HG02763 (cell line): ENCODE data around the gene MRPS18B.
"Not testable (repeated sequence)": the region's sequence is repeated elsewhere in the genome, so short reads cannot be mapped to it uniquely, and the experiment has no call there.

Experiments used
- ATAC-seq: cut with Tn5 transposase; IDR thresholded peaks from one replicate; pipeline ENCODE4 v1.9.1; 2021; ENCODE audit warnings: mild to moderate bottlenecking, moderate library complexity; ENCODE audit not compliant: unreplicated experiment

The MRPS18B gene

DNA sequence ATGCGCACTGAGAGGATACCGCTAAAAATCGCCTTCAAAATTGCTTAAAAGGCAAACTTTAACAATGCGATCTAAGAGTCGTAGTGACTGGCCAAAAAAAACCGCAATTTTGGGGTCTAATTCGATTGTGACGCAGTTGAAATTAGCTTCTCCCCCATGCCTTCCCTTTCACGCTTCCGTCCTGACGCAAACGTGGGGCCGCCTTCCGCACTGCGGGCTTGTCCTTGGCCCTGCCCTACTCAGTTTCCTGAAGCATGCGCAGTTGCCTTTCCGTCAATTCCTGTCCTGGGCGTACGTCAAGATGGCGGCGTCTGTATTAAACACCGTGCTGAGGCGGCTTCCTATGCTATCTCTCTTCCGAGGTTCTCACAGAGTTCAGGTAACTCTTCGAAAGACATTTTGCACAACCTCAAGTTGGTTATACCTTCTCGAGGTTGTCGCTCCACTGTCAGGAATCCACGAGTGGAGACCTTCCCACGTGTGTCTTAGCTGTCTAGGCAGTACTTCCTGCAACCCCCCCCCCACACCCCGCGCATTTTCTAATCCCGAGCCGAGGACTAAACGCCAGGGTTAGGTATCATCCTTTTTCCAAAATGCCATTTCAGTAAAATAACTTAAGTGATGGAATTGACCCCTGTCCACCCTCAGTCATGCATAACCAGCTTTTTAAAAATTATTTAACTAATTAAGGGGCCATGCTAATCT is at the start of gene MRPS18B:
MRPS18B (plus strand) TSS at position 276 of the 705 bp plus-strand sequence; CDS start at position 302, 26 bp downstream.
- ATAC-seq: peak; percentile 72

DNA sequence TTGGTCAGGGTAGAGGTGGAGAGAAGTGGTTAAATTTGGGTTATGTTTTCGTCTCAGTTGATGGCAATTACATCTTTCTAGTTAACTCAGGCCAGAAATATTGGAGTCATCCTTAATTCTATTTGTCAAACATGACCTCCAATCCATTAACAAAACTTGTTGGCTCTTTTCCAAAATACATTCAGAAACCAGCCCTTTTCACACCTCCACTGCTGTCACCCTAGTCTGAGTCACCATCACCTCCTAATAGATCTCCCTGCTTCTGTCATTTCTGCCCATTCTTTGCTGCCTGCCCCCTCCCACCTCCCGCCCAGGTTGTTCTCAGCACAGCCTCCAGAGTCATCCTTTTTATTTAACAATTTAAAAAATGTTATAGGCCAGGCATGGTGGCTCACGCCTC is 49.4 kb upstream of the MRPS18B start:
- ATAC-seq: no peak

DNA sequence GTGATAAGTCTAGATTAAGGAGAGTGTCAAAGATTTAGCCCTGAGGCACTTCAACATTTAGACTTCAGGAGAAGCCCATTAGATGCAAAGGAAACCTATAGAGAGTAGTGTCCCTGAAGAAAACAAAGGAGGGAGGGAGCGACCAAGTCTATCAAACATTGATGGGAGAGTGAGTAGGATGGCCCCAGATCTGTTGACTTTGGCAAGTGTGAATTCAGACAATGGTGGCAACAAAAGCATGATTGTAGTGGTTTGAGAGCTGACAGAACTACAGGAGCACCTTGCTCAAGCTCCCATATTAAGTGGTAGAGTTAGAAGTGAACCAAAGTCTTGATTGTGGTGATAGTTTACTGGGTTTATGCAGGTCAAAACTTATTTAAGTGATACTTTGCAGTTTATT is 47.4 kb upstream of the MRPS18B start:
- no peak for ATAC-seq

DNA sequence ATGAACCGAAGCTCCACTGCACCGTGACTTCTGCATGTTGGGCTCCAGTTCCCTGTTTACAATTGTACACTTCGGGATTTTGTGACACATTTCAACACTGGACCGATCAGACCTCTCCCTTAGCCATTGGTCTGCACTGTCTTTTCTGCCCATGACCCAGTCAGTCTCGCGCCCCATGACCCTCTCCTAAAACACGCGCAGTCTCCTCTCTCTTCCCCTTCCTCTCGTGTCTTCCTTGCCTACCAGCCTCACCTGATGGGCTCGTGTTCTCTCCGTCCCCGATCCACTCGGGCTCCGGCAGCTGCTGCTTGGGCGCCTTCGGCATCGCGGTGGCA is 46.9 kb upstream of the MRPS18B start:
- ATAC-seq: peak; percentile 10

DNA sequence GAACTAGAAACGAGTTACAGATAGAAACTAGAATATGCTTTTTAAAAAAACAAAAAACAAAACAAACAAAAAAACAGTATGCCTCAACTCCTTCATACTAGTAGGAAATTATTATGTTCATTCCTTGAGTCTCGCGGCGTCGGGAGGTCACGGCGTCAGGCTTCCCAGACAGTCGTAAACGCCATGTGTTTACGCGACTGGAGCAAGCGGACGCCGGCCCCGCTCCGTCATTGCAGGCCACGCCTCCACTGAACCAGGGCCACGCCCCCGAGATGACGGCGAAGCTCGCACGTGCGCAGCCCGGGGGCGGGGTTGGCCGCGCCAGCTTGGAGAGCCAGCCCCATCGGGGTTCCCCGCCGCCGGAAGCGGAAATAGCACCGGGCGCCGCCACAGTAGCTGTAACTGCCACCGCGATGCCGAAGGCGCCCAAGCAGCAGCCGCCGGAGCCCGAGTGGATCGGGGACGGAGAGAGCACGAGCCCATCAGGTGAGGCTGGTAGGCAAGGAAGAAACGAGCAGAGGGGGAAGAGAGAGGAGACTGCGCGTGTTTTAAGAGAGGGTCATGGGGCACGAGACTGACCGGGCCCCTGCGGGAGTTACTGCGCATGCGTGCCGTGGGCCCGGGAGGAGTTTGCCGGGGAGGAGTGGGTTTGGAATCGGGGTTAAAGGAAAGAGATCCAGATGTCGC is 46.4 kb upstream of the MRPS18B start, which contains the start of gene ABCF1:
ABCF1 (plus strand) TSS at position 368 of the 687 bp plus-strand sequence; CDS start at position 414, 46 bp downstream.
- ATAC-seq: peak; percentile 94

DNA sequence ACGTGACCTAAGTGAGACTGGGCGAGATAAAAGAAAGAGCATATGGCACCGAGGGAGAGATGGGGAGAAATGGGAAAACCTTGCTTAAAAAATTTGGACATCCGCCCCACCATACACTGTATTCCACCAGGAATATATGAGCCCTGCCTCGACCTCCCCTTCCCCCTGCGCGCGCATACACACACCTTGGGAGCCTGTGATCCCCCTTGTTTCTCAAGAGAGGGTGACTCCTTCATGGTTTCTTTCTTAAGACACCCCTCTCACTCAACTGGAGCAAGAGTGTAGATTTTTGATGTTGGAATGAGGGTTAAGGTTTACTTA is 45.9 kb upstream of the MRPS18B start:
- no peak for ATAC-seq

DNA sequence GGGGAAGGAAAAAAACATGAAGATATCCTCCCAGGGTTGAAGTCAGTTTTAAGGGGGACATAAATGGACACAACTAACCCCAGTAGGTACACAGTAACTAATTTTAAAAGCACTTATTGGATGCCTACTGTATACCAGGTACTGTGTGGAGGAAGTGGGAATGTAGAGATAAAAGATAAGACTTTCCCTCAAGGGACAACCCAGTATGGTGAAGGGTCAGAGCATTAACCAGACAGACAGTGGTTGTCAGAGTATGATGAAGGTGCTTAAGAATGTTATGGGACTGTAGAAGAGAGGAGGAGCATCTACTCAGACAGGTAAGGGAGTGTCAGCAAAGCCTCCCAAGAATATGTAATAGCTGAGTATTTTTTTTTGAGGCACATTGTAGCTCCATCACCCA is 45.5 kb upstream of the MRPS18B start:
- ATAC-seq: no peak

DNA sequence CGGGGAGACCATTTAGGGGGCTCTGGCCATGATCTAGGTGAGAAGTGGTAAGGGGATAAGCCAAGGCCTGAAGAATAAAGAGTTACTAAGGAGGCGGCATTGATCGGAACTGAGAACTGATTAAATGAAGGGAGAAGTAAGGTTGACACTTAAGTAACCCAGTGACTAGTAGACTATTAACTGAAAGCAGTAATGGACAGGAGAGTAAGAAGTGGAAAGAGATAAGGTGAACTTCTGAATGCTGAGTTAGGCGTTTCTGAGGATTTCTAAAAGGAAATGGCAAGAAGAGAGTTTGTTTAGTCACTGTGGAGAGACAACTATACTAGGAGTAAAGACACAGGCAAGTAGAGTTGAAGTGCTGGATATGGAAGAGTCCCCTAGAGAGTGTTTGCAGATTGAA is 44.5 kb upstream of the MRPS18B start:
- ATAC-seq: no peak

DNA sequence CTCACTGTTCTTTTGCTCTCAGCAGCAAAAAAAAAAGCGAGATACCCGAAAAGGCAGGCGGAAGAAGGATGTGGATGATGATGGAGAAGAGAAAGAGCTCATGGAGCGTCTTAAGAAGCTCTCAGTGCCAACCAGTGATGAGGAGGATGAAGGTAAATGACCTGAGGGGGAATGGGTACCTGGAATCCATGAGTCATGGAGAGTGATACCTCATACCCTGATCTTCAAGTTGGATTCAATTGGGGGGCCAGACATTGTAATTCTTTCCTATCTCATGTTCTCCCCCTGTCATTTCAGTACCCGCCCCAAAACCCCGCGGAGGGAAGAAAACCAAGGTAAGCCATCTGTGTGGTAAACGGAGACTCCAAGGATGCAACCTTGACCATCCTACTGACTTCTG is 39.6 kb upstream of the MRPS18B start:
- no peak for ATAC-seq

DNA sequence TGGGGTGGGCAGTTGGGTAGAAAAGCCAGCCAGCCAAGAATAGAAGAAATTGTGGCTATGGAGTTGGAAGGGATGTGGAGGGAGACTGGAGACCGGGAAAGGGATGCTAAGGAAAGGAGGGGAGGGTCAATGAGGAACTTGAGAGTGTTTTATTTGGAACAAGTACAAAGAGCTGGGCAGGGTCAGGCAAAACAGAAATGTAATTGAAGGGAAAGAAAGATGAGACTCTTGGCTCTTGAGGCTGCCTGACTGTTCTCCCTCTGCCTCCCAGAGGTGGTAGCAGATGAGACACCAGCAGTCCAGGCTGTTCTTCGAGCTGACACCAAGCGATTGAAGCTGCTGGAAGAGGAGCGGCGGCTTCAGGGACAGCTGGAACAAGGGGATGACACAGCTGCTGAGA is 33.7 kb upstream of the MRPS18B start:
- ATAC-seq: no peak

DNA sequence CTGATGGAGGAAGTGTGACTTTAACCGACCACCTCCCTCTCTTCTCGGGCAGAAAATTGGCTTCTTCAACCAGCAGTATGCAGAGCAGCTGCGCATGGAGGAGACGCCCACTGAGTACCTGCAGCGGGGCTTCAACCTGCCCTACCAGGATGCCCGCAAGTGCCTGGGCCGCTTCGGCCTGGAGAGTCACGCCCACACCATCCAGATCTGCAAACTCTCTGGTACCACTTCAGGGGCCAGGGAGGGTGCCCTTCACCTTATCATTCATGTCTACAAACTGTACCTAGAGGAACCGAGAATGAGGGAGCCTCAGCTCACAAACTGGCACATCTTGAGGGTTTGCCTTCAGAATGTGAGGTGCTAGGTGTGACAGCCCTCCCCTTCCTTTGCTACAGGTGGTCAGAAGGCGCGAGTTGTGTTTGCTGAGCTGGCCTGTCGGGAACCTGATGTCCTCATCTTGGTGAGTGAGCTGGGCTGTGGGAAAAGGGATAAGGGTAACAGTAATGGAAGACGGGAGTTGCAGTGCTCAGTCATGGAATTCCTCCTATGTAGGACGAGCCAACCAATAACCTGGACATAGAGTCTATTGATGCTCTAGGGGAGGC is 27.8 kb upstream of the MRPS18B start:
- ATAC-seq: no peak

DNA sequence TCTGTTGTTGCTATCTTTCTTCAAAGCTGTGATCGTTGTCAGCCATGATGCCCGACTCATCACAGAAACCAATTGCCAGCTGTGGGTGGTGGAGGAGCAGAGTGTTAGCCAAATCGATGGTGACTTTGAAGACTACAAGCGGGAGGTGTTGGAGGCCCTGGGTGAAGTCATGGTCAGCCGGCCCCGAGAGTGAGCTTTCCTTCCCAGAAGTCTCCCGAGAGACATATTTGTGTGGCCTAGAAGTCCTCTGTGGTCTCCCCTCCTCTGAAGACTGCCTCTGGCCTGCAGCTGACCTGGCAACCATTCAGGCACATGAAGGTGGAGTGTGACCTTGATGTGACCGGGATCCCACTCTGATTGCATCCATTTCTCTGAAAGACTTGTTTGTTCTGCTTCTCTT is 27.1 kb upstream of the MRPS18B start:
- no peak for ATAC-seq

DNA sequence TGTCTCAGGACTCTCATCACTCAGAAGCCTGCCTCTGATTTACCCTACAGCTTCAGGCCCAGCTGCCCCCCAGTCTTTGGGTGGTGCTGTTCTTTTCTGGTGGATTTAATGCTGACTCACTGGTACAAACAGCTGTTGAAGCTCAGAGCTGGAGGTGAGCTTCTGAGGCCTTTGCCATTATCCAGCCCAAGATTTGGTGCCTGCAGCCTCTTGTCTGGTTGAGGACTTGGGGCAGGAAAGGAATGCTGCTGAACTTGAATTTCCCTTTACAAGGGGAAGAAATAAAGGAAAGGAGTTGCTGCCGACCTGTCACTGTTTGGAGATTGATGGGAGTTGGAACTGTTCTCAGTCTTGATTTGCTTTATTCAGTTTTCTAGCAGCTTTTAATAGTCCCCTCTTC is 26.6 kb upstream of the MRPS18B start:
- ATAC-seq: no peak

DNA sequence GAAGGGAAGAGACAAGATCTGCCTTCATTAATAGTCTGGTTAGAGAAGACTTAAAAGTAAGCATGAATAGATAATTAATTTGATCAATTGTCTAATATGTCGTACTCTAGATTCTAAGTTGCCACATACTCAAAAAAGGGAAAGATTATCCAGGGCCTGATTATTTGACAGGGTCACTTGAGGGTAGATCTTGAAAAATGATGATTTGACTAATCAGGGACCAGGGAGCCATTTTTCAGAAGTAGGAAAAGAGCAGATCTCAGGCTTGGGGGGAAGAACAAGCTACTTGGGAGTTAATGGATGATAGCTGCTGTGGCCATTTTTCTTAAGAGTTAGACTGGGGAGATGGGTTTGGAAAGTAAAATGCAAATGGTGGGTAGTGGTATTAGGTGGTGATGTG is 25.4 kb upstream of the MRPS18B start:
- ATAC-seq: no peak

DNA sequence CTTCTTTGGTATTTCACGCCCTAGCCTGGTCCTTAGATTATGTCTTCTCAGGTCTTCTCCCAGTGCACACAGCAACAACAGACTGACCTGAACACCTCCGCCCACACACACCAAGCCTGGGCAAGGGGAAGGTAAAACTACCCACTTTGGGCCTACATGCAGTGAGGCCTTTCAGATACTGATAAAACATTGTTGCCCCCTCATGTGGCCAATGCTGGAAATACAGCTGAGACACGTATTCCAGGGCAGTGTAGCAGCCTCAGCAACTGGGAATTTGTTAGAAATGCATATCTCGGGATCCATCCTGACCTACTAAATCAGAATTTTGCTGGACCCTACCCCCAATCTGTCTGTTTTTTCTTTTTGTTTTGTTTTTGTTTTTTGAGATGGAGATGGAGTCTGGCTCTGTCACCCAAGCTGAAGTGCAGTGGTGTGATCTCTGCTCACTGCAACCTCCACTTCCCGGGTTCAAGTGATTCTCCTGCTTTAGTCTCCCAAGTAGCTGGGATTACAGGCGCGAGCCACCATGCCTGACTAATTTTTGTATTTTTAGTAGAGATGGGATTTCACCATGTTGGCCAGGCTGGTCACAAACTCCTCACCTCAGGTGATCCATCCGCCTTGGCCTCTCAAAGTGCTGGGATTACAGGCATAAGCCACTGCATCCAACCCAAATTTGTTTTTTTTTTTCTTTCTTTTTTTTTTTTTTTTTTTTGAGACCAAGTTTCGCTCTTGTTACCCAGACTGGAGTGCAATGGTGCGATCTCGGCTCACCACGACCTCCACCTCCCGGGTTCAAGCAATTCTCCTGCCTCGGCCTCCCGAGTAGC is 20.1 kb upstream of the MRPS18B start:
- ATAC-seq: not testable (repeated sequence)

DNA sequence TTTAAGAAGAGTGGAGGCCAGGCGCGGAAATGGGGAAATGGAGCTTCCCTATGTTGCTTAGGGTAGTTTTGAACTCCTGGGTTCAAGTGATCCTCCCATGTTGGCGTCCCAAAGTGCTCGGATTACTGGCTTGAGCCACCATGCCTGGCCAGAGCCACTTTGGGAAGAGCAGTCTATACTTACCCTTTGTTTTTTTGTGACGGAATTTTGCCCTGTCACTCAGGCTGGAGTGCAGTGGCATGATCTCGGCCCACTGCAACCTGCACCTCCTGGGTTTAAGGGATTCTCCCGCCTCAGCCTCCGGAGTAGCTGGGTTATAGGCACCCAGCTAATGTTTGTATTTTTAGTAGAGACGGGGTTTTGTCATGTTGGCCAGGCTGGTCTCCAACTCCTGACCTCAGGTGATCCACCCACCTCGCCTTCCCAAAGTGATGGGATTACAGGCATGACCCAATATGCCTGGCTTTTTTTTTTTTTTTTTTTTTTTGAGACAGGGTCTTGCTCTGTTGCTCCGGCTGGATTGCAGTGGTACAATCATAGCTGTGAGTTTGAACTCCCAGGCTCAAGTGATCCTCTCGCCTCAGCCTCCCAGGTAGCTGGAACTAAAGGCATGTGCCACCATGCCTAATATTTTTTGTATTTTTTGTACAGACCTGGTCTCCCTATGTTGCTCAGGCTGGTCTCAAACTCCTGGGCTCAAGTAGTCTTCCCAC is 18.6 kb upstream of the MRPS18B start:
- no peak for ATAC-seq

DNA sequence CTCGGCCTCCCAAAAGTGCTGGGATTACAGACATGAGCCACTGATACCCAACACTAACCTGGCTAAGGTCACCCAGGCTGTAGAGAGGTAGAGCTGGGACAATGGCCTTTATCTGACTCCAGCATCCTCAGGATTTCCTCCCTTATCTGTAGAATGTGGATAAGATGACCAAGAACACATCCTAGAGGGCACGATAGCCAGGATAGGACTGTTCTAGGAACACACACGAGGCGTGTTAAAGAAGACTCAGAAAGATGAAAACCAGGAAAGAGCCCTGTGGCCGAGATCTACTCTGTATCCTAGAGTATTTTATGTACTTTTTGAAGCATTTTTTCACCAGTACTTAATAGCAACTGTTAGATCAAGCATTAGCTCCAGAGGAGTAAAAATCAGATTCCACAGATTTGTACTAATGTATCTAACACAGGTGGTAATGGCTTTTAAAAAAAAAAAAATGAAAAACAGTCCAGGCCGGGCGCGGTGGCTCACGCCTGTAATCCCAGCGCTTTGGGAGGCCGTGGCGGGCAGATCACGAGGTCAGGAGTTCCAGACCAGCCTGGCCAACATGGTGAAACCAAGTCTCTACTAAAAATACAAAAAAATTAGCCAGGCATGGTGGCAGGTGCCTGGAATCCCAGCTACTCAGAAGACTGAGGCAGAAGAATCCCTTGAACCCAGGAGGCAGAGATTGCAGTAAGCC is 17.9 kb upstream of the MRPS18B start:
- no peak for ATAC-seq

DNA sequence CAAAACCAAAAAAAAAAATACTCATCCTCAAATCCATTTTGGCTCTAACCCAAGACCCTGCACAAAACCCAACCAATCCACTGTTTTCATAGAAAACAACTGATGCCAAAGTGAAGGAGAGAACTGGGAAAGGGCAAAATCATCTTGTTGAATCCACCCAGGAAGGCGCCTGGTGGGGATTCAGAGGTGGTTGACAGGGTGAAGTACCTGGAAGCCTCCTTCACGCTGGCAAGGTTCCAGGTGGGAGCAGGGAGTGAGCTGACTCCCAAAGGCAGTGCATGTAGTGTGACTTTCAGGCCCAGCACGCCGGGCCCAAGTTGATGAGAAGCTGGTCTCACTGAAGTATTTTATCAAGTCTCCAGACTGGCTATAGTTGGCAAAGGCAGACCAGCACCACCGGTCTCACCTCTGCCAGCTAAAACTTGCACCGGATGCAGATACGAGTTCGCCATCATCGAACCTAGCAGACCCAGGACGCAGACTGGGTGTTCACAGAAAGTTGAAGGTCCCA is 17.1 kb upstream of the MRPS18B start:
- ATAC-seq: no peak

DNA sequence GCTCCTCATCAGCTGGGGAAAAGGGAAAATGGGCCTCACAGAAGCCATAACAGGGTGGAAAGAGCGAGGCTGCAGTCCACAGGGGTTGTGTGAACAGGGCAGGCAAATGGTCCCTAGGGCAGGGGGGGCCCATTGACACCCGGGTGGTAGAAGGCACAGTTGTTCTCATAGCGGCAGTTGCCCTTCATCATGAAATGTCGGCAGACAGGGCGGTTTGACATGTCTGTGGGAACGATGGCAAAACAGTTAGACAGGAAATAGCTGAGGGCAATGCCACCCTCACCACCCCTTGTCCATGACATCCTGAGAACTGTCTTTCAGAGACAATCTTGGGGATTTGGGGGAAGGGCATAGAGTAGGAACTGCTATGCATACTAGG is 16.2 kb upstream of the MRPS18B start:
- no peak for ATAC-seq
